ELF-1 (cell line): ENCODE results near the gene RERE.

Experiments
- DNase-seq: peaks from one replicate; pipeline ENCODE4 v3.0.0-alpha.2; 2016; ENCODE audit warnings: low read depth, low spot score

RERE gene

GRCh38 chr1:8365661-8366362 lies 451.6 kb downstream of the RERE start:
- no peak for DNase-seq

- DNase-seq, result no peak
Observed at GRCh38 chr1:8364528-8365442, 452.7 kb downstream of the RERE start.

GRCh38 chr1:8363767-8364301 lies 453.6 kb downstream of the RERE start:
- no peak for DNase-seq

DNA sequence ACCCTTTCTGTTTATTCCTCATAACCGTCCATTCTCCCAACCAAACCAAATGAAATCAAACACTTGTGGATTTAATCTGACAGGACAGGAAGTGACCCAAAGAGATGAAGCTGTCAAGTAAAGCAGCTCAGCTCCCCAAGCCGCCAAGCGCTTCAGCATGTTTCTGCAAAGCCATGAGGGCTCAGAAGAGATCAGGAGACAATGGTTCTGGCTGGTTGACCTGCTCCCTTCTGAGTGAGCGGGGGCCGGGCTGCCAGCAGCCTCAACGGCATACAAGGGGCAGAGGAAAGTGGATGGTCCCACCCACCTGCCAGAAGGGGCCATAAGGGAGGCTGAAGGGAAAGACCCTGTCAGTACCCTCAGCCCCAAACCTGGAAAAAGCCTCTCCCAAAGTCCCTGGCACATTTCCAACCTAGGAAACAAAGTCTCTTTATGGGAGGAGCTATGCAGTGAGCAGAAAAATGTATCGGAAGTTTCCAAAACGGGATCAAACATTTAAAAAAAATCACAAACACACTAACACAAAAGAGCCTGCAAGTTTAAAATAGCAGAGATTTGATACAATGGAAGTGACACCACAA lies 454.2 kb downstream of the RERE start:
- DNase-seq, result no peak

GRCh38 chr1:8362701-8363101 lies 454.7 kb downstream of the RERE start:
- DNase-seq, result no peak

- DNase-seq, result no peak
Observed at GRCh38 chr1:8361198-8361849, 456.1 kb downstream of the RERE start.

- DNase-seq, result no peak
Observed at GRCh38 chr1:8360493-8361197, 456.8 kb downstream of the RERE start.

DNA sequence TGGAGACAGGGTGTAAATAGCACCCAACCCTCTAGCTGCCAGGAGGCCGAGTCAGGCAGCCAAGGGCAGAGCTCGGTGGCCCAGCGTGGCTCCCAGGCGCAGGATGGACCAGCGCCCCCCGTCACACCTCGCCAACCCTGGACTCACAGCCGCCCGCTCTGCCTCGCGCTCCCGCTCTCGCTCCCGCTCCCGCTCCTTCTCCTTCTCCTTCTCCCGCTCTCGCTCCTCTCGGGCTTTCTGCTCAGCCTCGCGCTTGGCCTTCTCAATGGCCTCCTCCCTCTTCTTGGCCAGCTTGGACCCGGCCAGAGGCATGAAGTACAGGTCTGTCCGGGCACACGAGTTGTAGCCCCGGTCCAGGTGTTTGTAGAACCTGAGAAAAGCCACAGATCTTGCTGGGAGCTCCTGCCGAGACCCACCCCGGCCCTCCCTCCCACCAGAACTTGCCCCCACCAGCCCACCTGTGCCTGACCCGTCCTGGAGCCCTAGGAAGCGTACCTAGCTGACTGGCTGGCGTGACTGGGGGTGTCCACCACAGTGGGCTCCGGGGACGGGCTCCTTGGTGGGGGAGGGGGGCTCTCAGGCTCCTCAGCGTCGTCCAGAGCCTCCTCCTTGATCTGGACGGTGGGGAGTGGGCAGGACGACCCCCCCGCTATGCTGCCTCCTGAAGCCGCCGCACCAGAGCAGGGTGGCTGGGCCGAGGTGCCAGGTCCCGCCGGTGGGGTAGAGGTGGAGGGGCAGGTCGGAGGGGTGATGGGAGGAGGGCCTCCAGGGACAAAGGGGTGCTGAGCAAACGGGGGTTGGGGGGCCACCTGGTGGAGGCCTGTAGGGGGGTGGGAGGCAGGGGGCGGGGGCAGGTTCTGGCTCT lies 457.6 kb downstream of the RERE start:
- no peak for DNase-seq

- no peak for DNase-seq
Observed at GRCh38 chr1:8358897-8359616, 458.4 kb downstream of the RERE start.

DNA sequence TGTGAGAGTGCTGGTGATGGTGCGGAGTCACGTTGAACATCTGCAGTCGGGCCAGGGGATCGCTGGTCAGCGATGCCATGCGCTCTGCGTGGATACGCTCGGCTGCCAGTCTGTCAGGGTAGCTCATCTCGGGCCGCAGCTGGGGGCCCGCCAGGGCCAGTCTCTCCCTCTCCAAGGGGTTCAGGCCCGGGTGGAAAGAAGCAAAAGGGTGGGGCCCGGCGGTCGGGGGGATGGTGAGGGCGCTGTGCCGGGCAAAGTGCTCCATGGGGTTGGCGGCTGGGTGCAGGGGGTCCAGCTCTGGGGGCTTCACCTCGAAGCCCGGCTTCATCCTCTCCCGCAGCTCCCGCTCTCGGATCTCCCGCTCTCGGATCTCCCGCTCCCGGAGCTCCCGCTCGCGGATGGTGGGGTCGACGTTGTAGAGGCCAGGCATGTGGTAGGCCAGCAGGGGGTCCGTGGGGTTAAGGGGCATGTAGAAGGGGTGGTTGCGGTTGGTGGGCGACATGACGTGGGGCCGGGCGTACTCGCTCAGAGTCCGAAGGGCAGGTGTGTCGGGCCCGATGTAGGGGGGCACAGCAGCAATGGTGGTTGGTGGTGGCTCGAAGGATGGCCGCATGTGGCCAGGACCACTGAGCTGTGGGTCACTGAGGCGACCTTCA lies 459.1 kb downstream of the RERE start:
- DNase-seq, result no peak

DNA sequence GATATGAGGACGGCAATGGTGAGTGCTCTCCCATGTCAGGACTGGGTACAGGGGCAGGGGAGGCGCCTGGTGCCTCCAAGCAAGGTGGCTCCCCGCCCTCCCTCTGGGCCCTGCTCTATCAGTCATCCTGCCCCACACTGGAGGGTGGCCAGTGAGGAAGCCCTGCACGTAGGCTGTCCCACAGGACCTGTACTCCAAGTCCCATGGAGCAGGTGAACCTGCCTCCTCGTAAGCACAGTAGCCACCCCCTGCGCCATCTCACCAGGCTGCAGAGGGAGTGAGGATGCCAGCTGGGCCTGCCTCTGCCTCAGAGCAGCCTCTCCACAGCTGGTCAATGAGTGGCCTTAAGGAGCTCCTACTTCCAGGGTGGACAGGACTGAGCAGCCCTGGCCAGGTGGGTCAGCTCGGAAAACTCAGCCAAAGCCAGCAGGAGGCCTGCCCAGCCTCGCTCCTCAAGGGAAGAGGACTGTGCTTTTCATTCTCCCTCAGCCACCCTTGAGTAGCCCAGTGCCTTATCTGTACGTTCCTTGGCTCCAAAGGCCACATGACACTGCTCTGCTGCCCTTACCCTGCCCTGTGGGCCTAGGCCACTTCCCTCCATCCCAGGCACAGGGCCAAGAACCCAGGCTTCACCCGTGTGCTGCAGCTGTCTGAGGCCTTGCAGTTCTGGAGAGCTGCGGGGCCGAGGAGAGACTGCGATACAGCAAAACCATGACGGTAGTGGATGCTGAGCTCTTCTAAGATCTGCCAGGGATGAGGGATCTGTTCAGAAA lies 459.9 kb downstream of the RERE start:
- no peak for DNase-seq

GRCh38 chr1:8356256-8357209 lies 460.9 kb downstream of the RERE start:
- no peak for DNase-seq

DNA sequence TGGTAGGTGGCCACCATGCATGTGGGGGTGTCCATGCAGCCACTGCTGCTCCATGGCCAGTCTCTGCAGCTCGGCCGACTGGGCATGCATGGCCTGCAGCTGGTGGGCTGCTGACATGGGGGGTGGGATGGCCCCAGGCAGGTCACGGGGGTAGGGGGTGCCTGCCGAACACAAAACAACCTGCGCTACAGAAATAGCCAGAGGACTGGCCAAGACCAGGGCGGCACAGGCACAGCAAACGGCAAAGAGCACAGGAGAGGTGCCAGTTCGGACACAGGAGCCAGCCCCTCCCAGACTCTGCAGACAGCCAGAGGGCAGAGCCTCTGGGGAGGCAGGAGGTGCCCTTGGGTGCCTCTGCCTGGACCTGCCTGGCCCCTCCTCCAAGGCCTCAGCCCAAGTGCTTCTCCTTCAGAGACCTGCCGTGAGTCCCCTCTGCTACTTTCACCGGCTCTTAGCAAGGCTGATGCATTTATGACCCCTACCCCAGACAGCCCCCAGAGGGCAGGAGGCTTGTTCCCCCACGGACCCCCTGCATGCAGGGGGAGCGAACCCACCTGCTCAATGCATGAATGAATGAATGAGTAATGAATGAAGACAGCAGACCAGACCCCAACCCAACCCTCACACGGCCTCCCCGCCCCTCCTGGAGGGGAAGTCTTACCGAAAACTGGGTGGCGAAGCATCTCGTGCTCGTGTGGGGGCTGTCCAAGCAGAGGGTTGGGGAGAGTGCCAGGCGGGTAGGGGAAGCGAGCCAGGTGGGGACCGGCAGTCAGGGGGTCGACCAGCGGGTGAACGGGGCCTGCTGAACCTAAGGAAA lies 461.8 kb downstream of the RERE start:
- no peak for DNase-seq

- no peak for DNase-seq
Observed at GRCh38 chr1:8354038-8354437, 463.4 kb downstream of the RERE start.

DNA sequence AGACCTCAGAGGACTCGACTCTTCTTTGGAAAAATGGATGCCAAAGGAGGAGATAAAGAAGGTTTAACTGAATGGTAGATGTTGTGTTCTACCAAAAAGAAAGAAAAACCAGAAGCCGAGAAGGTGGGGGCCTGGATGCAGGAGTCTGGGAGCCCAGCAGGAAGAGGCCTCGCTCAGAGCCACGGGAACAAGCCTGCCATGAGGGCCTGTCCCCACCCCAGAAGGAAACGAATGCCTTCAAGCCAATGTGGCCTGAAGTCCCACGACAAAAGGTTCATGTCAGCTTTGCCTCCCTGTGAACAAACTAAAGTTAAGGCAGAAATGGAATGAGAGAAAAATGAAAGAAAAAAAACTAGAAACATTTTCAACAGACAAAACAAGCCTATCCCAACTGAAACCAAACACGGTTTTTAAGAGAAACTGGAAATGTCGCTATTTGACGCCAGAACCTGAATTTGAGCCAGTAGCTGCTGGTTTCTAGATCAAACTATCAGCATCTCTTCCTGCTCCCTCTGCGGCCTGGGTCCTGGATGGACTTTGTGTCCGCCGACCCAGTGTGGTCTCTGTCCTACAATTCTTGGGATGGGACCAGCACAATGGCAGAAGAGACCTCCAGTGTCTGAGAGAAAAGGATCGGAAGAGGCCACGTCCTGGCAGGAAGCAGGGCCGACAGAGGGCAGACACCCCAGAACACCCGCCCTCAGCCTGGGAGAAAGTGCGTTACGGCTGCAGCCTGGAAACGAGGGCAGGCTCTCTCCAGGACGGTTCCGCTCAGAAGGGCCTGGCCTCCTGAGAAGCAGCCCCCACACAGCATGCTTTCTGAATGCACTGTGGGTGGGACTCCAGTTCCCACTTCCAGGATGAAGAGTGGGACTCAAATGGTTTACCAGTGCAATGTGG lies 464.3 kb downstream of the RERE start:
- DNase-seq, result no peak
